Mesenchymal stem cell (in vitro differentiated cells and primary cell): ENCODE results near the gene GGA1.

ENCODE experiments used
- DNase-seq: peaks from one replicate; pipeline ENCODE4 v3.0.0-alpha.2; 2013
- H2AFZ ChIP-seq: one replicate; pipeline ENCODE4 v1.6.1; 2013; ENCODE audit warnings: low read depth, mild to moderate bottlenecking, control low read depth, inconsistent platforms, low read length, moderate library complexity
- H2AK5ac ChIP-seq: 2 replicates; pipeline ENCODE4 v1.6.1; 2013; ENCODE audit warnings: low read length, moderate library complexity, mild to moderate bottlenecking, inconsistent platforms; ENCODE audit not compliant: severe bottlenecking
- H2BK120ac ChIP-seq: one replicate; pipeline ENCODE4 v1.6.1; 2013; ENCODE audit warnings: low read depth, mild to moderate bottlenecking, inconsistent platforms, low read length, moderate library complexity
- H2BK12ac ChIP-seq, 2 experiments: one replicate each; pipeline ENCODE4 v1.6.1; 2013; ENCODE audit warnings: inconsistent platforms in 2 of 2, low read length in 2 of 2, mild to moderate bottlenecking in 2 of 2, moderate library complexity in 2 of 2, control low read depth in 1 of 2
- H2BK15ac ChIP-seq: one replicate; pipeline ENCODE4 v1.6.1; 2013; ENCODE audit warnings: mild to moderate bottlenecking, low read depth, inconsistent platforms; ENCODE audit not compliant: poor library complexity, severe bottlenecking
- H2BK5ac ChIP-seq: 2 replicates; pipeline ENCODE4 v1.6.1; 2013; ENCODE audit warnings: low read depth, mild to moderate bottlenecking, low read length, control low read depth, inconsistent platforms; ENCODE audit not compliant: poor library complexity, severe bottlenecking
- H3K14ac ChIP-seq, 2 experiments: one replicate each; pipeline ENCODE4 v1.6.1; 2013; ENCODE audit warnings: inconsistent platforms in 2 of 2, low read length in 2 of 2, control low read depth in 1 of 2, mild to moderate bottlenecking in 1 of 2, moderate library complexity in 1 of 2
- H3K18ac ChIP-seq, 2 experiments: one replicate each; pipeline ENCODE4 v1.6.1; 2013; ENCODE audit warnings: inconsistent platforms in 2 of 2, low read length in 2 of 2, control low read depth in 1 of 2, low read depth in 1 of 2, mild to moderate bottlenecking in 1 of 2
- H3K23ac ChIP-seq, 2 experiments: one replicate each; pipeline ENCODE4 v1.6.1; 2013; ENCODE audit warnings: inconsistent platforms in 2 of 2, low read length in 2 of 2, mild to moderate bottlenecking in 2 of 2, moderate library complexity in 2 of 2, control low read depth in 1 of 2
- H3K27ac ChIP-seq: 2 replicates; pipeline ENCODE4 v1.5.1; 2013; ENCODE audit warnings: mild to moderate bottlenecking, moderate library complexity, low read length, control low read depth, inconsistent platforms; ENCODE audit not compliant: poor library complexity, severe bottlenecking
- H3K27me3 ChIP-seq, 2 experiments: 2 replicates each; pipeline versions ENCODE4 v1.6.1 to v1.7.0; 2013; ENCODE audit warnings: low read length in 2 of 2, mild to moderate bottlenecking in 2 of 2, moderate library complexity in 2 of 2, control low read depth in 1 of 2, inconsistent platforms in 1 of 2; ENCODE audit not compliant: control insufficient read depth in 1 of 2, insufficient read depth in 1 of 2
- H3K36me3 ChIP-seq, 2 experiments: 2 replicates each; pipeline versions ENCODE4 v1.6.1 to v1.7.0; 2013; ENCODE audit warnings: low read length in 2 of 2, control low read depth in 1 of 2, inconsistent platforms in 1 of 2, low read depth in 1 of 2, mild to moderate bottlenecking in 1 of 2; ENCODE audit not compliant: insufficient read depth in 2 of 2, control insufficient read depth in 1 of 2
- H3K4ac ChIP-seq, 2 experiments: one replicate each; pipeline ENCODE4 v1.6.1; 2013; ENCODE audit warnings: inconsistent platforms in 2 of 2, low read length in 2 of 2, mild to moderate bottlenecking in 2 of 2, moderate library complexity in 2 of 2, control low read depth in 1 of 2, low read depth in 1 of 2
- H3K4me1 ChIP-seq: 2 replicates; pipeline ENCODE4 v1.6.1; 2013; ENCODE audit warnings: low read depth, low read length, control low read depth; ENCODE audit not compliant: control insufficient read depth, insufficient read depth
- H3K4me2 ChIP-seq: 2 replicates; pipeline ENCODE4 v1.6.1; 2013; ENCODE audit warnings: low read length, mild to moderate bottlenecking, inconsistent platforms; ENCODE audit not compliant: poor library complexity, severe bottlenecking
- H3K4me3 ChIP-seq, 2 experiments: 2 replicates each; pipeline versions ENCODE4 v1.5.1 to v1.7.0; 2013; ENCODE audit warnings: low read length in 2 of 2, mild to moderate bottlenecking in 2 of 2, control low read depth in 1 of 2, low read depth in 1 of 2; ENCODE audit not compliant: insufficient read depth in 1 of 2
- H3K79me1 ChIP-seq: replicated peaks from 2 replicates; pipeline ENCODE4 v1.6.1; 2013; ENCODE audit warnings: mild to moderate bottlenecking, control low read depth, low read length, inconsistent platforms; ENCODE audit not compliant: poor library complexity, severe bottlenecking
- H3K9ac ChIP-seq: 2 replicates; pipeline ENCODE4 v1.7.0; 2013; ENCODE audit warnings: mild to moderate bottlenecking, low read length, moderate library complexity
- H3K9me3 ChIP-seq: 2 replicates; pipeline ENCODE4 v1.7.0; 2013; ENCODE audit warnings: mild to moderate bottlenecking, low read length; ENCODE audit not compliant: control insufficient read depth
- H4K8ac ChIP-seq: one replicate; pipeline ENCODE4 v1.6.1; 2013; ENCODE audit warnings: inconsistent platforms, mild to moderate bottlenecking, low read length, moderate library complexity
- H4K91ac ChIP-seq: one replicate; pipeline ENCODE4 v1.6.1; 2013; ENCODE audit warnings: mild to moderate bottlenecking, low read length, inconsistent platforms
- WGBS: methylation state at CpG from one replicate; pipeline ENCODE4 v1.1.7; 2013; ENCODE audit warnings: mixed read lengths; 5-methylcytosine and 5-hydroxymethylcytosine counted together

GGA1 gene

DNA sequence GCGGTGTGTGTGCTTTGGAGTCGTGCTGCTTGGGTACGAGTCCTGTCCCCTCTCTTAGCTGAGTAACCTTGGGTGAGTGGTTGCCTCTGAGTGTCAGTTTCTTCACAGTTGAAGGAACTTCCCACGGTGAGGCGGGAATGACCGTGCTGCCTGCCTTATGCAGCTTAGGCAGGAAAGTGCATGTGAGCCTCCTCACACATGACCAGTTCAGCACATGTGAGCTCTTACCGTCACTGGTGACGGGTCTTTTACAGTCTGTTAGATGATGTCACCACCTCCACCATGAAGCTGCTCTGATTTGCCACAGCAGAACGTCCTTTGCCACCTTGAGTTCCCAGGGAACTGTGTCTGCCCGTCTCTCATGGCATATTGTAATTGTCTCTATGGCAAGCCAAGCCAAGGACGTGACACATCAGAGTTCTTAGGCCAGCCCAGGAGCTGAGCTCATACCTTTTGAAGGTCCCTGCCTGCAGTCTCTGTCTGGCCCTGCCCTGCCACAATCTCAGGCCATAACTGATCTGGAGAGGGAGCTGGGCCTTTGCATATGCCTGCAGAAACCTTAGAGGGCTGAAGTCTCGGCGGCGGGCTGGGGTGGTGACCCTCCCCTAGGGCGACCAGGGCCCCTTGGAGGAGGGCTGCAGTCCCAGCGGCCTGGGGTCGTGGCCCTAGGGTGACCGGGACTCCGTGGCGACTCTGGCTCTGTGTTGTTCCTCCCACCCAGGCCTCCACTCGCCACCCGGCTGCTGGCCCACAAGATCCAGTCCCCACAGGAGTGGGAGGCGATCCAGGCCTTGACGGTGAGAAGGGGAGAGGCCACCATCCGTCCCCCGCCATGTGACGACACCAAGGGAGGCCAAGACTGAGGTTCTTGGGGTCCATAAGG is 7.8 kb downstream of the GGA1 start:
- no peak overlapping the region for H2BK120ac ChIP-seq

DNA sequence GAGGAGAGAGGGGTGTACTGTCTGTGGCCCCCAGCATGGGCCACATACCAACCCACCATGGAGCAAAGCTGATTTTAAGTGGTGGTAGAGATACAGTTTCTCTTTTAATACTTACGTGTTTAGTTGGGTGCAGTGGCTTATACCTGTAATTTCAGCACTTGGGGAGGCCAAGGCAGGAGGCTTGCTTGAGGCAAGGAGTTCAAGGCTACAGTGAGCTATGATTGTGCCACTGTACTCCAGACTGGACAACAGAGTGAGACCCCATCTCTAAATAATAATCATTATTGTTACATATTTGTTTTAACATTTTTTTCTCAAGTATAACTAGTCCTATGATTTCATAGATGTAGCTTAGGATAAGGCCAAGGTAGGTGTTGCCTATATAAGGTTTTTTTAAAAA is 8.8 kb downstream of the GGA1 start:
- H2BK120ac ChIP-seq: no peak overlapping the region
- no peak overlapping the region for H3K23ac ChIP-seq
- peaks cover 27% of the 10 kb centered on the region for H3K79me1 ChIP-seq
- H3K4me3 ChIP-seq: no peak overlapping the region
- 100% methylated on average over 1 of the region's 1 CpG for WGBS
- DNase-seq: no peak
- H4K8ac ChIP-seq: no peak overlapping the region
- no peak overlapping the region for H2BK15ac ChIP-seq
- H3K18ac ChIP-seq: no peak overlapping the region
- no peaks in the 10 kb centered on the region for H3K27me3 ChIP-seq
- H3K36me3 ChIP-seq: peaks cover 63 to 76% of the 10 kb centered on the region in 2 experiments
- no peak overlapping the region for H3K4ac ChIP-seq
- H2BK12ac ChIP-seq: no peak overlapping the region
- H3K4me1 ChIP-seq: peaks cover 2% of the 10 kb centered on the region
- H3K9ac ChIP-seq: no peak overlapping the region
- no peak overlapping the region for H2BK5ac ChIP-seq
- H2AK5ac ChIP-seq: no peak overlapping the region
- no peak overlapping the region for H3K4me2 ChIP-seq
- no peak overlapping the region for H4K91ac ChIP-seq
- no peaks in the 10 kb centered on the region for H3K9me3 ChIP-seq
- no peak overlapping the region for H3K14ac ChIP-seq
- H2AFZ ChIP-seq: no peak overlapping the region
- no peak overlapping the region for H3K27ac ChIP-seq

More for the DNA sequence above, 7.8 kb downstream of the GGA1 start:
- Histone ChIP-seq H3K27ac (no peak overlapping the region), H3K4ac (no peak overlapping the region), H3K9me3 (no peaks in the 10 kb centered on the region), H3K36me3 (peaks cover 59 to 69% of the 10 kb centered on the region in 2 experiments), H3K23ac (no peak overlapping the region), H3K79me1 (peaks cover 28% of the 10 kb centered on the region), H2BK15ac (no peak overlapping the region), H3K14ac (no peak overlapping the region), H4K91ac (no peak overlapping the region), H3K27me3 (no peaks in the 10 kb centered on the region), H3K4me1 (peaks cover 3% of the 10 kb centered on the region), H4K8ac (no peak overlapping the region), H2BK12ac (no peak overlapping the region), H3K18ac (no peak overlapping the region), H3K4me3 (no peak overlapping the region), H3K4me2 (no peak overlapping the region), H2AK5ac (no peak overlapping the region), H3K9ac (no peak overlapping the region), H2AFZ (no peak overlapping the region), H2BK5ac (no peak overlapping the region)
- no peak for DNase-seq
- 95% methylated on average over 27 of the region's 27 CpGs for WGBS

DNA sequence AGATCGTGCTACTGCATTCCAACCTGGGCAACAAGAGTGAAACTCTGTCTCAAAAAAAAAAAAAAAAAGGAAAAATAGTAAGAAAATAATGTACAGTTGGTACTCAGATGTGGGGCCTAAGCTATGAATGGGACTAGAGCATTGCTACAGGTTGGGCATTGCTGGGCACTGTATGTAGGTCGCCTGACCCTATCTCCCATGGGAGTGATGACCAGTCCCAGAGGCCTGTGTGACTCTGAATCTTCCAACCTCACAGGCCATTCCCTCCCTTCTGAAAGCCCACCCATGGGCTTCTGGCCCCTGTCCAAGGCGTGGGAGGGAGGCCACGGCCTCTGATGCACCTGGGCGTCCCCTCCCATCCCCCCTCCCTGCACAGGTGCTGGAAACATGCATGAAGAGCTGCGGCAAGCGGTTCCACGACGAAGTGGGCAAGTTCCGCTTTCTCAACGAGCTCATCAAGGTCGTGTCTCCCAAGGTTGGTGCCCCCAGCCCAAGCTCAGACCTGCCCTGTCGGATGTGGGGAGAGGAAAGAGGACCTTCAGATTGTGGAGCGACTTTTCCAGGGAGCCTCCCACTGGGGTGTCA is 9.5 kb downstream of the GGA1 start:
- 97% methylated on average over 14 of the region's 14 CpGs for WGBS
- Histone ChIP-seq H3K9me3 (no peaks in the 10 kb centered on the region), H3K4me1 (no peaks in the 10 kb centered on the region), H2AK5ac (no peak overlapping the region), H3K4me3 (no peak overlapping the region), H3K18ac (no peak overlapping the region), H3K79me1 (peaks cover 22% of the 10 kb centered on the region), H3K4me2 (no peak overlapping the region), H3K36me3 (peaks cover 67 to 80% of the 10 kb centered on the region in 2 experiments), H3K4ac (no peak overlapping the region), H3K27ac (no peak overlapping the region), H2BK12ac (no peak overlapping the region), H3K14ac (no peak overlapping the region), H3K27me3 (no peaks in the 10 kb centered on the region), H3K9ac (no peak overlapping the region), H3K23ac (no peak overlapping the region), H2BK5ac (no peak overlapping the region), H2AFZ (no peak overlapping the region), H4K8ac (no peak overlapping the region), H4K91ac (no peak overlapping the region), H2BK120ac (no peak overlapping the region), H2BK15ac (no peak overlapping the region)
- no peak for DNase-seq

DNA sequence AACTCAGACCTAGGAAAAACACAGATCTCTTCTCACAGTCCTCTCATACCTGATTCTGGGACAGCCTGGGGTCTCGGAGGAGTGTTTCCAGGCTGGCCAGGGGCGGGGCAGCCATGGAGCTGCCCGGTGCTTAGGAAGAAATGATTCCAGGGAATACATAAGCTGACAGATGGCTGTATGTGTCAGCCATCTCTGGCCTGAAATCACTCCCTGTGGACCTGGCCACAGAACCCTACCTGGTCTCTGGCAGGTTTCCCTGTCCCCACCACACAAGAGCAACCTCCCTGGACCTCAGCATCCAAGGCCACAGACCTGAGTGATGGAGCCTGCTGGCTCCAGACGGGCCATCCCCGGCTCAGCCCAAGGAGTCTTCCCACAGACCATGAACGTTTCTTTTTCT is 10.0 kb downstream of the GGA1 start:
- Histone ChIP-seq H3K9me3 (no peaks in the 10 kb centered on the region), H2AK5ac (no peak overlapping the region), H4K91ac (no peak overlapping the region), H2BK15ac (no peak overlapping the region), H3K4me3 (no peak overlapping the region), H2BK5ac (no peak overlapping the region), H4K8ac (no peak overlapping the region), H3K9ac (no peak overlapping the region), H3K4me1 (peaks cover 3% of the 10 kb centered on the region), H2BK12ac (no peak overlapping the region), H2BK120ac (no peak overlapping the region), H3K4me2 (no peak overlapping the region), H3K23ac (no peak overlapping the region), H3K27ac (no peak overlapping the region), H3K4ac (no peak overlapping the region), H3K79me1 (peaks cover 24% of the 10 kb centered on the region), H3K18ac (no peak overlapping the region), H3K14ac (no peak overlapping the region), H3K36me3 (peaks cover 69 to 82% of the 10 kb centered on the region in 2 experiments), H3K27me3 (no peaks in the 10 kb centered on the region), H2AFZ (no peak overlapping the region)
- DNase-seq: no peak
- WGBS: 94% methylated on average over 6 of the region's 6 CpGs
